Activated T-cell treated with anti-CD3 and anti-CD28 coated beads for 4 hours (primary cell): ENCODE results near the gene TCERG1L.

Experiments
- DNase-seq: peaks from one replicate; pipeline ENCODE4 v3.0.0-alpha.2; 2020

The TCERG1L gene

DNA sequence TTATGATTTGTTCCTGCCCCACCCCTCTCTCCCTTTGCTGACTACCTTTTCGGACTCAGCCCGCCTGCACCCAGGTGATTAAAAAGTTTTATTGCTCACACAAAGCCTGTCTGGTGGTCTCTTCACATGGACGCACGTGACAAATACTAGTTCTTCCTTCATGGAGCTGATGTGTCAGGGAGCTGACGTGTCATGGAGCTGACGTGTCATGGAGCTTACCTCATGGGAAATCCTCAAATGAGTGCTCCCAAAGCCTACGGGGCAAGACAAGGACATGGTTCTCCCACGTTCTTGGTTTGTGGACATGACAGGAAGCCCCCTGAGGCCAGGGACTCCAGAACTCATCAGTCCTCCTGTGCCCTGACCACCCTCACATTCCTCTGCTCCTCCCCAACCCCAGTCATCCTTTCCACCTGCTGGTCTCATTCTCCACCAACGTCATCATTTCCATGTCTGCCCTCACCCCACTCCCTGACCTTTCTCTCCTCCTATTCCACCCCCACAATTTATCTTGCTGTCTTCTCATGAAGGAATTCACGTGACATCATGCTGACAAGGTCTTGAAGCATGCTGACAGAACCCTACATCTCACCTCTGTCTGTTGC, 261.3 kb downstream of the TCERG1L start:
- DNase-seq = no peak

DNA sequence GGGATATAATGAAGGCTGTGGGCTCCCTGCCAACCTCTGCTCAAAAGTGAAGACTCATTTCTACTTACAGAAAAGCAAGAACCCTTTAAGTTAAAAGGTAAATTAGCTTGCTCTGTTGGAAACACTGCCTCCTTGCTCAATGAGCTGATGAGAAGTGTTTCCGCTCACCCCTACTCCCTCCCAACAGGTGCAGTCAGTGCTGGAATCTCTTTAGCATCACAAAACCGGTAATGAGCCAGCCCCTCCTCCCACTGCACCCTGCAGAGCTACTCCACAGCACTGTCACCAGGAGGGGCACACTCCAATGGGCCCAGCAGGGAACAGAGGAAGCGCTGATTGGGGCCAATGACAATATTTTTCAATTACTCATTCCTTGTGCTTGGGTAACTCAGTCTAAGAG, 262.5 kb downstream of the TCERG1L start:
- no peak for DNase-seq

DNA sequence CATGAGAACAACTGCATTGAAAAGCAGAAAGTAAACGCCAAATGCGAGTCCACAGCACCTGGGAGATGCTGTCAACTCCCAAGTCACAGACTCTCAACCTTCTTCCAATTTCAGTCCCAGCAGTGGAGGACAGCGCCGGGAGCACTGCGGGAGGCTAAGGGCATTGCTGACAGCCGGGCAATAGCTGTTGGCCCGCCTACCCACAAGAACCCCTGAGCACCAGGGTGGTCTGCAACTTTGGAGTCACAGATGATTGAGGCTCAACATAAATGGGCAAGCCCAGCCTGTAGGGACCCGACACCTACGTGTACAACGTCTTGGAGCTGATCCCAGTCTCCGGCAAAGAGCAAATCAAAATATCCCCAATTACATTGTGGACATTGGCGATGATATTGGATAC, 262.9 kb downstream of the TCERG1L start:
- no peak for DNase-seq

DNA sequence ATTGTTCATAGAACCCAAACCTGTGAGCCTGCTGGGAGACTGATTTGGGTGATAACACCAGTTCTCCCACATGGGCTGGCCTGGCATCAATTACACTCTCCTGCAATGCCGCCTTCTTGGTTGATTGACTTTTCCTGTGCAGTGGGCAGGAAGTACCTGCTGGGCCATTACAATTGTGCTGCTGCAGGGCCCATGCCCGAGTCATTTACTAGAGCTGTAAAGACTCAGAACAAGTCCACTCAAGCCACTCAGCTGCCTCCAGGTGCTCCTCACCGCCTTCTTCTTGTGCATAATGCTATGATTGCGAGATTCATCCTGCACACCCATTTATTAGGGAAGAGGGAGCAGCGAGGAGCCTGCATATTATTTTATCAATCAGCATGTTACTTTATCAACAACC, 264.0 kb downstream of the TCERG1L start:
- no peak for DNase-seq

DNA sequence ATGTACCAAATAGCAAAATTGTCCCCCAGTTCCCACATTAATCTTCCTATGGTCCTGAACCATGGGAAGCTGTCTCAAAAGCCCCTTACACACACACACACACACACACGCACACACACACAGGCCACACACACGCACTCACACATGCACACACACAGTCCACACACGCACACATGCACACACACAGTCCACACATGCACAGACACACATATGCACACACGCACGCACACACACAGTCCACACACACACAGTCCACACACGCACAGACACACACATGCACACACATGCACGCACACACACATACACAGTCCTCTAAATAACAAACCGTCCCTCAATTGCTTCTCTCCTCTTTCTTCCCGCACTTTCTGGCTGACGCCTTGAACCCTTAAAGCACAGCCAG, 265.3 kb downstream of the TCERG1L start:
- no peak for DNase-seq

DNA sequence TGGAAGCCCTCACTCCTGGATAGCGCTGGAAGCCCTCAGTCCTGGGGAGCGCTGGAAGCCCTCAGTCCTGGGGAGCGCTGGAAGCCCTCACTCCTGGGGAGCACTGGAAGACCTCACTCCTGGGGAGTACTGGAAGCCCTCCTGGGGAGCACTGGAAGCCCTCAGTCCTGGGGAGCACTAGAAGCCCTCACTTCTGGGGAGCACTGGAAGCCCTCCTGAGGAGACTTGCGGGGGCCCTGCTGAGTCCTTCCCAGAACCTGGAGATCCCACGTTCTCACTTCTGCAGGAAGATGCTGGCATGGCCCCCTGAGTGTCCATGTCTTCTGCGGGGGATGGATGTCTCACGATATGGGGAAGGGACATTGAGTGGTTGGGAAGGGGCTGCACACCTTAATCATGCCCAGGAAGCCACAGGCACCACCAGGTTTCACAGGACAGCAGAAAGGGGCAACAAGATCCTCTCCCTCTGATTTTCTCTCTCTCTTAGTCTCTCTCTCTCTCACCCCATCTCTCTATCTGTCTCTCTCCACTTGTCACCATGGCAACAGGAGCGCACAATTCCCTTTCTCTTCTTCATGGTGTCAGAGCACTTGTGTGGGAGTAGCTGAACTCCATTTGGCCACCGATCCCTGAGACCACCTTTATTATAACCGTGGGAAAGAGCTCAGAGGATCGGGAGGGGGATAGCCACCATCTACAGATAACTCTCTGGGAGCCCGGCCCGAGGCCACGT, 267.0 kb downstream of the TCERG1L start:
- DNase-seq = no peak

DNA sequence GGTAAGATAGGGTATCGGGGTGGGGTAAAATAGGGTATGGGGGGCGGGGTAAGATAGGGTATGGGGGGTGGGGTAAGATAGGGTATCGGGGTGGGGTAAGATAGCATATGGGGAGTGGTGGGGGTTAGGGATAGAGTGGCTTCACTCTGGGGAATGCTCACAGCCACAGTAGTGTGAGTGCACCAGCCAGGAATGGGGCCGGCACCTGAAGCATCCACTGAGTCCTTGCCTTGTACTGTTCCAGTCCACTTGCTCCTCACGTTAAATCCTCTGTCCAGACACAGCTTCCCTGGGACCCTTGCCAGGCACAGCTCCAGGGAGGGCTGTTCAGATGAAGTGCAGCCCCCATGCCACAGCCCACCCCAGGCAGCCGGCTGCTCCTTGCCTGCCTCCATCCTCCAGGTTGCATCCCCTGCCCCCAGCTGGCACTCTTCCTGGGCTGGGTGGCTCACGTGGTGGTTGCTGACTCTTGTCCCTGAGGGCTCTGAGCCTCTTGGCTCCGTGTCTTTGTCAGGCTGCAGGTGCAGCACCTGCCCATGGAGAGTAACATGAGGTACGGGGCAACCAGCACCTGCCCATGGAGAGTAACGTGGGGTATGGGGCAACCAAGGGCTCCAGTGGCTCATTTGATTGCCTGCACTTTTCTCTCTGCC, 268.4 kb downstream of the TCERG1L start:
- DNase-seq = no peak
